Stimulated activated CD4-positive, alpha-beta T cell treated with anti-CD3 and anti-CD28 coated beads, Interleukin-15, amount 100 ng/mL, for 48 hours (primary cell): ENCODE data around the gene MEGF6.

Experiments used
- DNase-seq, 2 donors: peaks; one replicate each; pipeline ENCODE4 v3.0.0-alpha.2; 2020; ENCODE audit warnings: low read depth in 2 of 2

Gene MEGF6

DNA sequence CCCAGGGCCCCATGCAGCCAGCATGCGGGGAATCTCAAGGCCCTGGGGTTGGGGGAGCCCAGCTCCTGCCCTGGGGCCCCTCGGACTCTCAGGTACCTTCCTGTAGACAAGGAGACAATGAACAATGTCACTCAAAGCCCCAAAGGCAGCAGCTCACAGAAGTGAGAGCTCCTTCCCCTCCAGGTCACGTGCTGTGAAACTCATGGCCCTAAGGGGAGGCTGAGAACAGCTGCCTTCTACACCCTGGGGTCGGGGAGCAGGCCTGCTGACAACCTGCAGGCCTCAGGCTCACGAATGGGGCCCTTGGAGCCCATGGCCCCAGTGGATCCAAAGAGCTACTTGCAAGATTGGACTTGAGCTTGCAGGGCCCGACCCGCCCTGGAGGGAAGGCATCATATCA lies 3.2 kb downstream of the MEGF6 start:
- no peak for DNase-seq

DNA sequence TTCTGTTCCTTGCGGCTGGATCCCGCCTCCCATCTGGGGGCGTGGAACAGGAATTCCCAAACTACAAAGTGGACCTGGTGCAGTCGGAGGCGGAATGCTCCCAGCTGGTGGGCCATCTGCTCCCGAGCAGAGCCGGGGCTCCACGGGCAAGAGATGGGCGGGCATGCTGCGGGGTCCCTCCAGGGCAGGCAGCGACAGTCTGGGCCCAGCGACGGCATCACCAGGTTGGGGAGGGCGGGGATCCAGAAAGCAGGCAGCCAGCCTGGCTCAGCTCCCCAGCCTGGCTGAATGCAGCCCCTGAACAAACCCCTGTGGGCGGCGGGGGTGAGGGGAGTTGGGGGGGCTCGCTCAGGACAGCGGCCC lies 3.6 kb downstream of the MEGF6 start:
- no peak for DNase-seq

DNA sequence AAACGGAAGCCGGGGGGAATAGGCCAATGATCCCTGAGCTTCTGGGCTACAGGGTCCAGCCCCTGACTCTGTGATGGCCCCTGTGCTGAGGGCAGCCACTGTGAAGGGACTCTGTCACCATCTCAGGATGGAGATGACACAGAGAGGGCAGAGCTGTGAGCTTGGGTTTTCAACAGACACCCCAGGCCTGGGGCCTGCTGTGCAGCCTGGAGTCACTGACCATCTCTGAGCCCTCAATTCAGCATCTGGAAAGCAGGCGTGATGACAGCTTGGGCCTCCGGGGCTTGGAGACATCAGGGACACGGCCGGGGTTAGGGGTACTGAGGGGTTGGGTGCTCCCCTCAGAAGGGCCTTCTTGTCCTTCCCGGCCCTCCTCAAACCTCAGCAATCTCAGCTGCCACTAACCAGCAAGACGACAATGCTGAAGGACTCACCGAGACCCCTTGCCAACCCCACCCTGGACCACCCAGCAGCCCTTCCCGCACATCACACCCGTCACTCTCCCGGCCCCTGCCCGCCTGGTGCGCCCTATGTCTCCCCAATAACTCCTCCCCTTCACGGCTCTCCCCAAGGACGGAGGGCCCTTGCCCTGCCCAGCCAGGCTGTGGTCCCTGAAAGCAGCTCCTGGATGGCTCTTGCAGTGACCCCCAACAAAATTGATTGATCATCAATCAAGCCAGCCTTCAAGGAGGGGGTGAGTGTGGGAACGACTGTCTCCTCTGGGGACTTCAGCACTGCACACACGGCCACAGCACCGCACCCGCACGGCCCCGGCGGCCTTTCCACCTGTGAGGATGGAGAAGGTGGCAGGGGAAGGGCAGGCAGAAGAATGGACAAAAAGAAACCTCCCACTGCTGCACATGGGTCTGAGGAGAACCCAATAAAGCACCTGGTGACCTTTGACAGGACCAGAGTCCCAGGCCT lies 4.3 kb downstream of the MEGF6 start:
- no peak for DNase-seq

DNA sequence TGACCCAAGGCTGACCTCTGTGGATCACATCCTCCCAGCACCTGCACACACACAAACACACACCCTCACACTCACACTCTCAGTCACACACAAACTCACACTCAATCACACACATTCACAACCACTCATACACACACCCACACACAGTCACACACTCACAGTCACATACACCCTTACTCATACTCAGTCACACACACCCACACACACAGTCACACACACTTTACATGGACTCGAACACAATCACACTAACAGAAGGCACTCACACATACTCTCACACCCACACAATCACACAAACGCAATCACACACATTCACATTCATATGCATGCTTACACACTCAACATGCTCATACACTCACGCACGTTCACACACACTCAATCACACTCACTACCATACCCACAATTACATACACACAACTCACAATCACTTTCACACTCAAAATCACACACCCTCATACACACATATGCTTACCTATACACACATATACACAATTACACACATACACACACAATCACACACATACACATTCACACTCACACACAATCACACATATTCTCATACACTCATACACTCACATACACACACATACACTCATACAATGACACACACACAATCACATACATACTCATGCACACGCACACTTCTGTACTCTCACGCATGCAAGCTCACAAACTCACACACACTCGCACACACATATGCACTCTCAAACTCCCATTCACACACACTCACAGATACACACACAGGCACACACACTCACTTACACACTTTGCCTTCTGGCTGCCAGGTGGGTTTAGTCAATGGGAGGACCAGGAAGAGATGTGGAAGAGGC lies 6.1 kb downstream of the MEGF6 start:
- DNase-seq, result no peak

DNA sequence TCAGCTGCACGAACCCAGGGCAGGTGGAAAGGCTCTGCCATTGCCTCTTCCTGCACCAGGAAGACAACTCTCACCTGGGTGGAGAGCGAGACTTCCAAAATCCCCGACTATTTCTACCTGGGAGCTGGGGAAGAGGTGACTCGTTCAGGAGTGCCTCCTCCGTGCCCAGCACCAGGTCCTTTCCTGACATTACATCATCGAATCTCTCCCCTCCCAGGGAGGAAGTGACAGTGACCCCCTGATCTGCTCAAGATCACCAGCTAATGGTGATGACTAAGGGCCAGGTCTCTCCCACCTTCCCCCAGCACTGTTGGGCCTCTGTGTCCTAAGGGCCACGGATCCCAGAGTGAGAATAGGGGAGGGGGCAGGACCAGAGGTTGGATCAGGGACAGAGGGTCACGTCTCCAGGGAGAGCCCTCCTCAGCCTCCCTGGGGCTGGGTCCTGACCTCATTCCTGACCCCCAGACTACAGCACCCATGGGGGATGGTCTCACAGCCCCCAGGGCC lies 6.8 kb downstream of the MEGF6 start:
- no peak for DNase-seq

DNA sequence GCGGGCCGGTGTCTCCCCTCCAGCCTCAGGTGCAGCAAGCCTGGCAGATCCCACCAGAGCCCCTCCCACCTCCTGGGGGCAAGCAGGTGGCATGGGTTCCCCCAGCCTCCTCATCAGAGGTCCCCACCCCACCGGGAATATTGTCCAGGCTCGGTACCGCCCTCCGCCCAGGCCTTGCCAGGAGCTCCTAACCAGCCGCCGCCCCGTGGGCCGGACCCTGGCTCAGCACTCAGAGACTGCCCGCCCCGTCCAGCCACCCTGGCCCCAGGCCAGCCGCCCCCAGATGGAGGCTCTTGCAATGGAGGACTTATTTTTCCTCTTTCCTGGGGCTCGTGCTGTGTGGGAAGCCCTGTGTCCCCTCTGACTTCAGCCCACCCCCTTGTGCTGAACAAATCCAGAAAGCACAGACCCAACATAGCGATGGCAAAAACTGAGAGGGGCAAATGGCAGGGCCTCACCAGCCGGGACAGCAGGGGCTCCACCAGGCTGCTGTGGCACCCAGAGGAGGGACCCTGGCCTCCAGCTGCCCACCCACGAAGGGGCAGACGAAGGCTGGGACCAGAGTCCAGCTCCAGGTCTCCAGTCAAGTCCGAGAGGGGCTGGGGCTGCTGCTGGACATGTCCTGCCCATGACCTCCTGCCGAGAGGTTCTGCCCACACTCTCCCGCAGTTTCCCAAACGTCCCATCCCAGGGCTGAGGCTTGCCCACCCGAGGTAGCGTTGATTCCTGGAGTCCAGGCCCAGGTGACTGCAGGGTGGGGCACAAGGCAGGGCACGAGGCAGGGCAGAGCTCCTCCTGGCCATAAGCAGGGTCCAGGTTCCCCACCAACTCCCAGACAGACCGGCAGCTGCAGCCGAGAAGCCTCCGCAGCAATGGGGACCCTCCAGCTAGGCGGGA lies 7.5 kb downstream of the MEGF6 start:
- DNase-seq, result no peak

DNA sequence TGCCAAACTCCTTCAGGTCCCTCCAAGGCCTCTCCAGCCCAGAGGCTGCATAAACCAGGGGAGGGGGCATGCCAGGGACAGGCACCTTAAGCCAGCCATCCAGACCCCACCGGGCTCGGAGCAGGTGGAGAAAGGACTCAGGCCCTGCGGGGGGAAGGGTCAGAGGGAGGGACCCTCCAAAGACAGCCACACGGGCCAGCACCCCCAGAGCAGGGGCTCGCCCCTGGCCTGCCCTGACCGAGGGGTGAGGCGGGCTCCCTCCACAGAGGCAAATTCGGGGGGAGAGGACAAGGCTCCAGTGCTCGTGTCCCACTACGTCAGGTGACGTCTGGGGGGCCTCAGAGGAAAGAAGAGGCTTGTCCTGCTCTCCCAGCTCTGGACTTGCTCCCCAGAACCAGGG lies 8.2 kb downstream of the MEGF6 start:
- no peak for DNase-seq

DNA sequence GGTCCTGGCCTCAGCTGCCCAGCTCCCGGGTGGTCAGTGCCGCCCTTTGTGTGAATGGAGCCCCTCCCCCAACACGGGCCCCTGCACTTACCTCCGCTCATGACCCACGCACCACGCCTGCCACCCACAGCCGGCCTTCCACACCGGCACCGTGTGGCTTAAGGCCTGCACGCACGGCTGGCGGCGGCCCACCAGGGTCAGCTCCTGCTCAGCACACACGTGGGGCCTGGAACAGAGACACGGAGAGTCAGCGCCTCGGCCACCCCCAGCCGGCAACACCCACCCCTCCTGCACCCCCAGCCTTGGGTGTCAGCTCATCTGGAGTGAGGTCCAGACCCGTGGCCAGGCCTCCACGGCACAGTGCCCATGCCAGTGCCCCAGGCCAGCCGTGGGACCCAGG lies 8.9 kb downstream of the MEGF6 start:
- DNase-seq, result no peak

DNA sequence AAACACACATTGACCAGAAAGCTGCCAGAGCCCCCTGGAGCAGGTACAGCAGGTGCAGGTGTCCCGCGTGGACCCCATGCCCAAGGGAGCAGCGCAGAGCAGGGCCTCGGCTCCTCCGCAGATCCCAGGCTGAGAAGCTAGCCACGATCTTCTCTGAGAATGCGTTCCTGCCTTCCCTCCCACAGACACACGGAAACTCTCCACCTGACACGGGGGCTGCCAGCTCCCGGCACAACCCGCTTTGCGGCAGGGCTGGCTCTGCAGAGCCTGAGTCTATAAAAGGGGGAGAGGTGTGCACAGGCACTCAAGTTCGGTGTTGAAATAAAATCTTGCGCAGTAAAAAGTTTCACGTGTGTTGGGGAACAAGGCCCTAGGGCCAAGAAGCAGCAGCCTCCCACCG lies 9.6 kb downstream of the MEGF6 start:
- DNase-seq, result no peak

DNA sequence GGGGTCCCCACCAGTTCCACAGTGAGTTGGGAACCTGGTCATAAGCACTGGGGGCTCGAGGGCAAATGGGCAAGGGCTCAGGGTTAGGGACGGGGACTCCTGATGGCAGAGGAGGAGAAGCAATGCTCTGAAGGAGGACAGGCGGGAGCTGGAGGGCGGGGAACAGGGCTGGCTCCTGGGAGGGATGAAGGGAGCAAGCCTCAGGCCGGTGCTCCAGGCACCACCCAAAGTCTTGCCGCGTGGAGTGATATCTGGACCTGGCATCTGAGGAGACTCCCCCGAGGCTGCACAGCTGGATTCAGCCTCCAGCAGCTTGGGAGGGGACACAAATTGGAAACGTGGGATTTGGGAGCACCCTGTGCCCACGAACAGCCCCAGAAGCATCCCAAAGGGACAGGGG lies 11.0 kb downstream of the MEGF6 start:
- DNase-seq, result no peak

DNA sequence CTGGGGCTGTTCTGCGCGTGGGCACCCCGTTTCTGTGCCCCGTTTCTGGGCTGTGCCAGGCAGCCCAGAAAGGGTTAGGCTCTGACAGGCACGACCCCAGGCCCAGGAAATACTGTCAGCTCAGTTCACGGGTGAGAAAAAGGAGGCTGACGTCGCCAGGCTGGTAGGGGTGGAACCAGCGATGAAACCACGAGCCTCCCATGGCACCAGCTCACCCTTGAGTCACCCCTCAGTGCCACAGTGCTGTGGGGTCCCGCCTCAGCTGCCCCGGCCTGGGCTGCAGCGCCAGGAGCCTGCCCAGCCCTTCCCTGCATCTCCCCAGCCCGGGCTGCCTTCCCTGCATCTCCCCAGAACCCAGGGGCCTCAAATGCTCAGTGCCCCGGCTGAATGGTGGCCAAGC lies 11.5 kb downstream of the MEGF6 start:
- DNase-seq, result no peak

DNA sequence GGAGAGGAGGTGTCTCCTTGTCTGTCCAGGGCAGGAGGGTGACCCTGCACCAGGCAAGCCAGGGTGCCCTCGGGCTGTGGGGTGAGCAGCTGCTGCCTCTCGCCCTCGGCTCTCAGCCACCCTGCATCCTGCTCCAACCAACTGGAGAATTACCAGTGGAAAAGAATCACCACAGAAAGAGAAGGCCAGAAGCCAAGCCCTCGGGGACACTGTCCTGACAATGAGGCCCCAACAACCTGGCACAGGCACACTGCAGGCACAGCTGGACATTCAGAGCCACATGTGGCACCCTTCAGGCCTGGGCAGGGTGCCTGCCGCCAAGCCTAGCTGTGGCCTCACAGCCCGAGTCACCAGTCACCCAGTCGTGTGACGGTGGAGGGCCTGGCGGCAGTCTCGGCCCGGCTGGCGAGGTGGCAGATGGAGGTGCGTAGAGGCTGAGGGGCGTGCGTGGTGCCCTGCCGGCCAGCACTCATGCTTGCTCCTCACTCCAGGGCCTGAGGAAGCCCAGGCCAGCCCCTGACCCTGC lies 12.0 kb downstream of the MEGF6 start:
- no peak for DNase-seq

DNA sequence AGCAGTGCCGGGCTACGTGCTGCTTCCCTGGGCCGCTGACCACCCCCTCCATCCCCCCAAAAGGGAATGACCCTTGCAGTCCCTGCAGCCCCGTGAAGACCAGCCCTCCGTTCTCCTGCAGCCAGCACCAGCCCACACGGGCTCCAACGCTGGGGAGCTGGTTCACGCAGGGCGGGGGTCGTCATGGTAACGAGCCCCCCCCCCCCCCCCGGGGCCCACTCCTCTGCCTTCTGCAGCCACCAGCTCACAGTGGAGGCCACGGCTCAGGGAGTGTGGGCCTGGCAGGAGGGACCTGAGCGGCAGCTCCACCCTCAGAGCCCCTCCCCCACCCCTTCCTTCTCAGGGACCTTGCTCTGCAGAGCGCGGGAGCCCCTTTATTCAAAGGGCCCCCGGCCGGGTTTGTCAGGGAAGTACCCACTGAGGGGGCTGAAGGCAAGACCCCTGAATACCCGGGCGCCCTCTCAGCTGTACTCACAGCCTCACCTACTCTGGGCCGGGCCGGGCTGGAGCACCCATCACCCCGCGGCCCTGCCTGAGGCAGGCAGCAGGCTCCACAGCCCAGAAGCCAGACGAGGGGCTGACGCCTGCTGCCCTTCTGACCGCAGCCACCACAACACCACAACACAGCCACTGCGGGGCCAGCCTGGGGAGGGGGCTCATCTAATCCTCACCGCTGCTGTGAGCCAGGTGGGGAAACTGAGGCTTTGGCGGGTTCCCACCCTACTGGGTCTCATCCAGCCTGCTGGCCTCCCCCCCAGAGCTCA lies 12.6 kb downstream of the MEGF6 start:
- no peak for DNase-seq

DNA sequence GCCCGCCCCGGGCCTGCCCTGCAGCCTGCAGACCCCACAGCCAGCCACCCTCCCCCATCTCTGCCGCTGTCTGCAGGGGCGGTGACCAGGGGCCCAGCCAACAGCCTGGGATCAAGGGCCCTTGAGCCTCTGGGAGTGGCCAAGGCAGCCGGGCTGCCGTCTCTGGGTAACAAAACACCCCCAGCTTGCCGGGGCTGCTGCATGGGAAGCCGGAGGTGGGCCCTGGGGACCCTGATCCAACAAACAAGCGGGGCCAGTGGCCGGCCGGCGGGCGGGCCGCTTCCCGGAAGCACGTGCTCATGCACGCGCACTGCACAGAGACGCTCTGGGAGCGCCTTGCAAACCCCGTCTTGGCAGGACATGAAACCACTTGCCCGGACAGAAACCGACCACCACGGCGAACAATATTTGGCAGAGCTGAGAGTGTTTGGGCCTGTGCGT lies 13.2 kb downstream of the MEGF6 start:
- no peak for DNase-seq

DNA sequence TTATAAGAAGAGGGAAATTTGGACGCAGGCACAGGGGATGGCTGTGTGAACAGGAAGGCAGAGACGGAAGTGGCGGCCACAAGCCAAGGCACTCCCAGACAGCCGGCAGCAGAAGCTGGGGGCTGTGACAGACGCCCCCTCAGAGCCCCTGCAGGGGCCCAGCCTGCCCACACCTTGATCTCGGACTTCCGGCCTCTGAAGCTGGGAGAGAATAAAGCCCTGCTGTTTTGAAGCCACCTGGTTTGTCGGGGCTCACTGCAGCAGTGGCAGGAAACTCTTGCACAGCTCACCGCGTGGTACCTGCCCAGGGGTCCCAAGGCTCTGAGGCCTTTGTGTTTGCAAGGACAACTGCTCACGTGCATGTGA lies 13.7 kb downstream of the MEGF6 start:
- no peak for DNase-seq

DNA sequence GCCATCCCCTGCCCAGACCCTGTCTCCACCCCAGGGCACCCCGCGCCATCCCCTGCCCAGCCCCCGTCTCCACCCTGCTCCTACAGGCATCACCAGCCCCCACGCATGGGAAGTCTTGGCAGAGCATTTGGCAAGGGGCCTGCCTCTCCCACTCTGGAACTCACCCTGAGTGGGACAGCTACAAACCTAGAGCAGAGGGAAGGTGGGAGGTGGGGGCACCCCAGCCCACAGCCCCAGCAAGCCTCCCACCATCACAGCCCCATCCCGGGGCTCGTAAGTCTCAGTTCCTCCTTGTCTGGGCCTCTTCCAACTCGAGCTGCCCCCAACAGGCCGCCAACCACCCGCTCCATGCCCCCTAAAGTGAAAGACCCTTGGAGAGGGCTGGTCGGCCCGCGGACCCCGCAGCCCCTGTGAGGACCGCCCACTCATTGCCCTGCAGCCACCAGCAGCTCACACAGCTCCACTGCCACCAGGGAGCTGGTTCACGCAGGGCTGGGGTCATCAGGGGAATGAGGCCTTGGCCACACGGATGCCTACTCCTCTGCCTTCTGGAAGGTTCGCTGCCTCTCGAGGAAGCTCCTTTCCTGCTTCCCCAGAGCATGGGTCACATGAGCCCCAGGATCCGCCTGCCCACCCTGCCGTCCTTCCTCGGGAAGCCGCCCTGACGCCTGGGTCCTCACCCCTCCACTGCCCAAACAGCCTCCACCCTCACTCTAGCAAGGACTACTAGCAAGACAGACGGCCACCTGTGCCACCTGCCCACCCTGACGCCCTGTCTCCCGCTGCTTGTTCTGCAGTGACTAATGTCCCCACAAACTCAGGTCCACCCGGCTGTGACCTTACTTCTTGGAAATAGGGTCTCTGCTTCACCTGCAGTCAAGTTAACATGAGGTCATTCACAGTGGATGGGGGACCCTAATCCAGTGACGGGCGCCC lies 14.4 kb downstream of the MEGF6 start:
- no peak for DNase-seq

DNA sequence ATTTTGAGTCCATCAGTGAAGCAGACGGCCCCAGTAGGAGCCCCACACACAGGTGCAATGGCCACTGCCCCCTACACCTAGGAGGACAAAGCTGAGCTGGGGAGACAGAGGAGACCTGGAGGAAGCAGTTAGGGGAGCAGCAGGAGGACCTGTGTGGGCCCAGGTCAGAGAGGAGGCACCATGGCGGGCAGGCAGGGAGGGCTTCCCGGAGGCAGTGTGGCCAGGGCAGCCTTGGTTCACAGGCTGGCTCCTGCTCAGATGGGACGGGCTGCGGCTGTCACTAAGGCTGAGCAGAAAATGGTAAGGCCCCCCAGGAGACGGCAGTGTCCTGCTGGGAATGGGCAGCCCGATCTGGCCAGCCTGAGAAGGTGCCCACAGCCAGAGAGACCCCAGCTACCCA lies 15.4 kb downstream of the MEGF6 start:
- DNase-seq, result no peak

DNA sequence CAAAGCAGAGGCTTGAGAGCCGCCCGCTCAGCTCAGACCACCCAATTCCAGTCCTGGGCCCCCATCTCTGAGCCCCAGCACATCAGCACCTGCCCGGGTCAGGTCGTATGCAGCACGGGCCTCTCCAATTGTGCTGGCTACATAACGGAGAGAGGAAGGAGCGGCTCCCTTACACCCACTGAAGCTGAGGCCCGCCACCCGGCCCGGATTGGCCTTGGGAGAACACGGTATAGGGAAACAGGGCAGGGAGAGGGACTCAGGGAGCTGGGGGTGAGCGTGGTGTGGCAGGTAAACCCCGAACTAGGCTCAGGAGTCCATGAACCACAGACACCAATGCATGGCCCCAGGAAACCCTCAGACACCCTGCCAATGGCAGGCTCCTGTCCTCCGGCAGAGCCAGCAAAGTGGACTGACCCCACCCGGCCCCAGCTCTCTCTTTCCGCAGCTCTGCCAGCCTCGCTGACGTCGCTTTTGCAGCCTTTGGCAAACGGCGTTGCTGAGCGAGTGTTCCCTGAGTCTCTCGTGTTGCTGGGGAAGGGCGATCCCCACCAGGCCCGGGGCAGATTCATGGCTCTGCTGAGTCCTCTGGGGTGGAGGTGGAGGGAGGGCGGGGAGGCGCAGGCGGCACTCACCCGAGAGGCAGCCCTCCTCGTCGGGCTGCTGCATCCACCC lies 16.5 kb downstream of the MEGF6 start:
- DNase-seq, result no peak

DNA sequence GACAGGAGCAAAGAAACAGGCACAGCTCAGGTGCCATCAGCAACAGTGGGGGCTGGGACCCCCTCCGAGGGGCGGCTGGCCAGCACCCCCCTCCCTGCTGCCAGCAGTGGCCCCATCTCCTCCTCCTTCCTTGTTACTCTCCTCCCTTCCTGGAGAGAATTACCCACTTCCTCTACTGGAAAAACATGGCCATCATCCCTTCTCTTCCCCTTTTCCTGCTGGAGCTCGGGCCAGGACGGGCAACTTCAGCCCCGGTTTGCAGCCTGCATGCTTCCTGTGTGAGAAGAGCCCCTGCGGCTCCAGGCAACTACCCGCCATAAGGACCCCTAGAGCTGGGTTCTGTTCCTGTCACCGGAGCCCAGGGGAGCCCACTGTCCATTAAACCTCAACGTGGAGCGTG lies 17.6 kb downstream of the MEGF6 start:
- DNase-seq, result no peak
